Adipocyte (in vitro differentiated cells): ENCODE measurements around the gene AP1G2.

ENCODE experiments used
- DNase-seq: peaks from one replicate; pipeline ENCODE4 v3.0.0-alpha.2; 2015; ENCODE audit warnings: low read depth
- H3K27me3 ChIP-seq: replicated peaks from 2 replicates; pipeline ENCODE4 v1.7.0; 2013; ENCODE audit warnings: mild to moderate bottlenecking, low read length, moderate library complexity; ENCODE audit not compliant: control insufficient read depth, insufficient read depth
- H3K36me3 ChIP-seq: 2 replicates; pipeline ENCODE4 v1.7.0; 2013; ENCODE audit warnings: low read length, mild to moderate bottlenecking, moderate library complexity; ENCODE audit not compliant: control insufficient read depth, insufficient read depth, severe bottlenecking
- H3K4me1 ChIP-seq: 2 replicates; pipeline ENCODE4 v1.7.0; 2013; ENCODE audit warnings: mild to moderate bottlenecking, low read length, moderate library complexity; ENCODE audit not compliant: control insufficient read depth, insufficient read depth
- H3K4me3 ChIP-seq: 2 replicates; pipeline ENCODE4 v1.7.0; 2013; ENCODE audit warnings: mild to moderate bottlenecking, low read length, moderate library complexity
- H3K9ac ChIP-seq: 2 replicates; pipeline ENCODE4 v1.7.0; 2013; ENCODE audit warnings: mild to moderate bottlenecking, low read length, moderate library complexity
- H3K9me3 ChIP-seq: 2 replicates; pipeline ENCODE4 v1.7.0; 2013; ENCODE audit warnings: mild to moderate bottlenecking, low read length, moderate library complexity; ENCODE audit not compliant: control insufficient read depth

AP1G2 gene

DNA sequence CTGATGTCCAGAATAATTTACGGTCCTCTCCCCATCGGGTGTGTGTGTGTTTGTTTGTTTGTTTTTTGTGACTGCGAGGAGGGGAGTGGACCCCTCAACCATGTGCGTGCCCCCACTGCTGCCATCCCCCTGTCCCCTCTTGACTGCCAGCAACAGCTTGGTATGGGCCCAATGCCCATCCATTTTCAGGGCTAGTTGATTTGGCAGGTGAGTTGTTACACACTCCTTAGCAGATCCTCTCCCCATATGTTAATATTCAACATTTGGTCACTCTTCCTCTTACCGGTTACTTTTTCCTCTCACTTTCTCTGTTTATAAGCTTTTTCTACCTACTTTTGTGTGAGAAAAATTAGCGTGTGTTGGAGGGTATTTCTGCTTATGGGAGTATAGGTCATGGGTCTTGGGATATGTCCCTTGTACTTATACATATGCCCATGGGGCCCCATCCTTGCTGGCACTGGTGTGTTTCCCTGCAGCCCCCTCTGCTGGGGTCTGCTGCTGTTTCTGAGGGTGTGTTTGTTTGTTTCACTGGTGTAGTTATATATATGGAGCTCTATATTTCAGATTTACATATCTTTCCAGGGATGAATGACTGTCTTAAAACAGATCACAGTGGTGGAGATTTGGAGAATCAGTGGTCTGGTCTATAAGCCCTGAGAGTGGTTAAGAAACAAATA lies 49.8 kb downstream of the AP1G2 start:
- DNase-seq: no peak
- Histone ChIP-seq H3K9ac (no peak overlapping the region), H3K27me3 (no peaks in the 10 kb centered on the region), H3K36me3 (no peaks in the 10 kb centered on the region), H3K4me1 (peaks cover 13% of the 10 kb centered on the region), H3K4me3 (no peak overlapping the region), H3K9me3 (no peaks in the 10 kb centered on the region)

DNA sequence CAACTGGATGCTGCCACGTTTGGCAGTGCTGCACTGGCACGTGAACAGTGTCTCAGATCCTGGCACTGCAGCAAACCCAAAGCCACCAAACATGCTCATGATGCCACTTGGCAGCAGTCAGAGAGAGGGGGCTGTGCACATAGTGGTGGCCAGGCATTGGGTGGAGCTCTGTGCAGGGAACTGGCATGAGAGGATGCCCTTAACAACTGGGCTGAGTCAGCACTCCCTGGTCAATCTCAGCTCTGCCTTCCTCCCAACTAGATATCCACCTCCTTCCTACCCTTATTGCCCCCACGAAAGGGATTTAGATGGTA lies 53.0 kb downstream of the AP1G2 start:
- Histone ChIP-seq H3K4me1 (peaks cover 13% of the 10 kb centered on the region), H3K9ac (no peak overlapping the region), H3K4me3 (no peak overlapping the region), H3K36me3 (no peaks in the 10 kb centered on the region), H3K27me3 (no peaks in the 10 kb centered on the region), H3K9me3 (no peaks in the 10 kb centered on the region)
- DNase-seq: no peak

DNA sequence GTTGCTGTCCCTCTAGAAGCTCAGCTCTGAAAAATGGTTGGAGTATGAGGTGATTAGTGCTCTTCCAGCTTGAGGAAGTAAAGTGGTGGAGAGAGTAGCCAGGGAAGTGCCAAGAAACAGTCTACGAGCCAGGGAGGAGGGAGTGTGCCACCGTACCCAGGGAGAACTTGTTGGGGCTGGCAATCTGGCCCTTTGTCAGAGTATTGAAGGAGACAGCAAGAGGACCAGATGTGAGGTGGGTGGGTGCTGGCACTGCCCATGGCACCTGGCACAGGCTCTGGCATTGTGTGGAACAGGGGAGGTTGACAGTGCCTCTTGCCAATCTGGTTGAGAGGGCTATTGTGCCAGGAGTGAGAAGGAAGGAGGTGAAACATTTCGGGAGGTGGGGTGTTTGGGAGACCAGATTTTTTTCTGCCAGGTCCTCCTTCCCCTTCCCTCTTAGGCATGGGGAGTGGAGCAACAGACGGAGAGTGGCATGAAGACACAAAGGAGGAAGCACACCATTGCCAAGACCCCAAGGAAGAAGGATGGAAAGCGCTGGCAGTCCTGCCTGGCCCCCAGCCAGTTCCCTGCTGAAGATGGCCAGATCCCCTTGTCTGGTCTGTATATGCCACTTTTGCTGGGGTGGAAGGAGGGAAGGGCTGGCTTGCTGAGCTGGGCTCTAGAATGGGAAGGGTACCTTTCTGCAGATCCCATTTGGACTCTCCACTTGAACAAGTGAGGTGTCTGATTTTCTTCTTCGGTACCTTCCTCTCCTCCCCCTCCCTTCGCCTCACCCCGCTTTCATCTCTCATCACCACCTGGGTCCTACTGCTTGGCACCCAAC lies 53.6 kb downstream of the AP1G2 start:
- Histone ChIP-seq H3K4me3 (no peak overlapping the region), H3K27me3 (no peaks in the 10 kb centered on the region), H3K4me1 (peaks cover 13% of the 10 kb centered on the region), H3K9ac (no peak overlapping the region), H3K36me3 (no peaks in the 10 kb centered on the region), H3K9me3 (no peaks in the 10 kb centered on the region)
- DNase-seq: no peak

- H3K4me1 ChIP-seq: peaks cover 5% of the 10 kb centered on the region
- no peak overlapping the region for H3K4me3 ChIP-seq
- H3K27me3 ChIP-seq: no peaks in the 10 kb centered on the region
- no peaks in the 10 kb centered on the region for H3K36me3 ChIP-seq
- H3K9me3 ChIP-seq: no peaks in the 10 kb centered on the region
- no peak overlapping the region for H3K9ac ChIP-seq
- no peak for DNase-seq
Measured at GRCh38 chr14:23513005-23513817, 54.4 kb downstream of the AP1G2 start.

- H3K9ac ChIP-seq: no peak overlapping the region
- H3K9me3 ChIP-seq: no peaks in the 10 kb centered on the region
- DNase-seq: no peak
Measured at GRCh38 chr14:23512156-23512555, 55.4 kb downstream of the AP1G2 start.

More at GRCh38 chr14:23512156-23512555, 55.4 kb downstream of the AP1G2 start:
- Histone ChIP-seq H3K4me1 (no peaks in the 10 kb centered on the region), H3K27me3 (no peaks in the 10 kb centered on the region), H3K36me3 (no peaks in the 10 kb centered on the region), H3K4me3 (no peak overlapping the region)
